ENCODE data around the gene LRRC28.
"Not testable (repeated sequence)": the region's sequence is repeated elsewhere in the genome, so short reads cannot be mapped to it uniquely, and the experiment has no call there.

Gene LRRC28

GRCh38 chr15:99399061-99399460 is 147.8 kb downstream of the LRRC28 start:
- DNase-seq = no peak

- no peak for DNase-seq
These were observed 148.3 kb downstream of the LRRC28 start for GRCh38 chr15:99399618-99400017.

- not testable (repeated sequence) for DNase-seq
These were observed 149.9 kb downstream of the LRRC28 start for GRCh38 chr15:99401216-99401615.

GRCh38 chr15:99402014-99402729 is 150.9 kb downstream of the LRRC28 start:
- DNase-seq = peak; percentile 51

- DNase-seq = no peak
These were observed 152.3 kb downstream of the LRRC28 start for GRCh38 chr15:99403597-99403996.

GRCh38 chr15:99404454-99404853 is 153.2 kb downstream of the LRRC28 start:
- DNase-seq = no peak

GRCh38 chr15:99406120-99406519 is 154.8 kb downstream of the LRRC28 start:
- DNase-seq = no peak

GRCh38 chr15:99406716-99407487 is 155.6 kb downstream of the LRRC28 start:
- DNase-seq = no peak

- DNase-seq = no peak
These were observed 156.4 kb downstream of the LRRC28 start for GRCh38 chr15:99407716-99408115.

GRCh38 chr15:99408236-99409096 is 157.2 kb downstream of the LRRC28 start:
- no peak for DNase-seq

GRCh38 chr15:99409097-99409473 is 157.8 kb downstream of the LRRC28 start:
- DNase-seq = no peak

- no peak for DNase-seq
These were observed 158.3 kb downstream of the LRRC28 start for GRCh38 chr15:99409560-99409959.

GRCh38 chr15:99410477-99410876 is 159.2 kb downstream of the LRRC28 start:
- DNase-seq = no peak

- no peak for DNase-seq
These were observed 160.0 kb downstream of the LRRC28 start for GRCh38 chr15:99411234-99411633.

- DNase-seq = no peak
These were observed 160.8 kb downstream of the LRRC28 start for GRCh38 chr15:99412082-99412481.

GRCh38 chr15:99412626-99413025 is 161.3 kb downstream of the LRRC28 start:
- DNase-seq = no peak

- DNase-seq = no peak
These were observed 162.9 kb downstream of the LRRC28 start for GRCh38 chr15:99413955-99414754.

GRCh38 chr15:99414755-99415731 is 163.8 kb downstream of the LRRC28 start:
- DNase-seq = no peak

GRCh38 chr15:99416191-99417188 is 165.2 kb downstream of the LRRC28 start:
- DNase-seq = no peak
